ENCODE measurements around the gene EXOC3L1. TPM values are rescaled to one million over a fixed set of nuclear protein-coding genes. Genes with fewer than 3 reads are reported as not detected.
A peak's percentile ranks its signal among the peaks of the same experiment; 100 is the strongest.

The EXOC3L1 gene
- total RNA-seq, 6 donors from 2014 or later = 4.6 to 20.8 (median 10.8) TPM

DNA sequence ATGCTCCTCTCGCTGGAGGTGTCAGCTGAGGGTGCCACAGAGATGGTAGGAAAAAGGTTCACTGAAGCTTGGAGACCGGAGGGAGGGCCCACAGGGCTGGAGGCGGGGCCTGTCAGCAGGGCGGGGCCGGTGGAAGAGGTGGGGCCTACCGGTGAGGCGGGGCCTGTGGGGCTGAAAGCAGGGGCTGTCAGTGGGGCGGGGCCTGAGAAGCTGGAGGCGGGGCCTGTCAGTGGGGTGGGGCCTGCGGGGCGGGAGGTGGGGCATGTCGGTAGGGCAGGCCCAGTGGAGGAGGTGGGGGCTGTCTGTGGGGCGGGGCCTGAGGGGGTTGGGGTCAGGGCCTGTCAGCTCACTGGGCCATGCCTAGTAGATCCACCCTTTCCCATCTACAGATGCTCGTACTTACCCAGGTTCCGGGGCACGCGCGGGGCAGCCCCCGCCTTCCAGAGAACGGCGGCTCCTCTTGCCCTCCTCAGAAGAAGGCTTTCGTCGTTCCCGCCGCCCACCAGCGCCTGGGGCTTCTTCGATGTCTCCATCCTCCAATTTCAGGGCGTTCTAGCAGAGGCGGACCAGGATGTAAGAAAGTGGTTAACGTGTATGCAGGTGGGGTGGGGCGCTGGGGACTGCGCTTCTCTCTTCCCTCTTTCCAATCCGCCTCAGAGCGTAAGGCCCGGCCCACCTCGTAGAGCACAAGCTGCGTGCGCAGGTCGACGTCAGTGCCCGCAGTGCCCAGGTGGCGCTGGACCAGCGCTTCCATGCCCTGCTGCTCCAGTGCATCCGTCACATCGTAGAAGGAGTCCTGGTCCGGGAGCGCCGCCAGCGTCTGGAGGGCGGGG, 46.8 kb upstream of the EXOC3L1 start:
- DNase-seq = peak in 1 of 2 donors; percentile 91

GRCh38 chr16:67235816-67236562, 46.1 kb upstream of the EXOC3L1 start:
- Histone ChIP-seq H3K27ac (peak overlapping the region; percentile 14 to 56 (median 35)), H3K4me1 (peaks cover 16 to 36% (median 22%) of the 10 kb centered on the region in 4 donors), H3K36me3 (peaks cover 63 to 90% (median 81%) of the 10 kb centered on the region in 4 donors), H3K9me3 (no peaks in the 10 kb centered on the region), H3K4me3 (no peak overlapping the region), H3K27me3 (no peaks in the 10 kb centered on the region)
- no peak for DNase-seq
- WGBS, 2 donors = 82 to 89% methylated on average over 14 to 17 of the region's 17 CpGs
- no peak for ATAC-seq (ENCODE audit: low FRiP score in 2 of 2)
- TF ChIP-seq EP300 (IDR thresholded peaks at IDR 0.05) (no peak), POLR2A (IDR thresholded peaks at IDR 0.05) (no peak), POLR2AphosphoS5 (IDR thresholded peaks at IDR 0.05) (no peak), CTCF (IDR thresholded peaks at IDR 0.05) (no peak)

More for the DNA sequence above, 46.8 kb upstream of the EXOC3L1 start:
- TF ChIP-seq EP300 (IDR thresholded peaks at IDR 0.05) (no peak), POLR2A (IDR thresholded peaks at IDR 0.05) (no peak), CTCF (IDR thresholded peaks at IDR 0.05) (no peak), POLR2AphosphoS5 (IDR thresholded peaks at IDR 0.05) (no peak)
- WGBS, 2 donors = 89 to 92% methylated on average over 35 to 47 of the region's 50 CpGs
- Histone ChIP-seq H3K27me3 (no peaks in the 10 kb centered on the region), H3K9me3 (no peaks in the 10 kb centered on the region), H3K4me1 (peaks cover 23 to 43% (median 30%) of the 10 kb centered on the region in 4 donors), H3K36me3 (peaks cover 55 to 82% (median 73%) of the 10 kb centered on the region in 4 donors), H3K27ac (peak overlapping the region; percentile 14 to 56 (median 35)), H3K4me3 (no peak overlapping the region)
- peak in 1 of 2 donors; percentile 54 for ATAC-seq (ENCODE audit: low FRiP score in 2 of 2)

DNA sequence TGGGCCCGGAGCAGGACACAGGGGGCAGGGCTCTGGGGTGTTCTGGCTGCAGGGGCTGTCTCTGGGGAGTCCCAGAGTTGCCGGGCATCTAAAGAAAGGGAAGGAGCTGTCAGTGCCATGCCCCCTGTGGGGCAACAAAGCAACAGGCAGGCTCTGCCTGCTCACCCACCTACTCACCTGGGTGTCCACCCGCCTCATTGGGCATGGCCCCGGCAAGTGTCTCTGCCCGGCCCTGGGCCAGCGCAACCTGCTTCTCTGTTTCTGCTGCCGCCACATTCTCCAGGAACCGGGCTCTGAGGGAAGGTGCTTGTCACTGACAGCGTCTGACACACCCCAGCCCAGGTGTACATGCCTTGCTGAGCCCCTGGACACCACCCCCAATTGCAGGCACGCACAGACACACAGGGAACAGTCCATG, 44.3 kb upstream of the EXOC3L1 start:
- TF ChIP-seq POLR2A (IDR thresholded peaks at IDR 0.05) (no peak), EP300 (IDR thresholded peaks at IDR 0.05) (no peak), POLR2AphosphoS5 (IDR thresholded peaks at IDR 0.05) (no peak), CTCF (IDR thresholded peaks at IDR 0.05) (no peak)
- WGBS, 2 donors = 90 to 95% methylated on average over 2 to 10 of the region's 10 CpGs
- peak overlapping the region in 1 of 4 donors; percentile 30 for H3K27ac ChIP-seq
- no peaks in the 10 kb centered on the region for H3K27me3 ChIP-seq
- H3K4me1 ChIP-seq = peaks cover 0 to 18% (median 5%) of the 10 kb centered on the region in 4 donors
- H3K36me3 ChIP-seq = peaks cover 80 to 100% (median 97%) of the 10 kb centered on the region in 4 donors
- no peak for ATAC-seq (ENCODE audit: low FRiP score in 2 of 2)
- no peak overlapping the region for H3K4me3 ChIP-seq
- no peaks in the 10 kb centered on the region for H3K9me3 ChIP-seq
- DNase-seq = peak in 1 of 2 donors; percentile 50

GRCh38 chr16:67233596-67233995, 43.7 kb upstream of the EXOC3L1 start:
- 79 to 80% methylated on average over 7 of the region's 7 CpGs for WGBS, 2 donors
- H3K27ac ChIP-seq = no peak overlapping the region
- H3K36me3 ChIP-seq = peaks cover 80 to 100% (median 97%) of the 10 kb centered on the region in 4 donors
- H3K27me3 ChIP-seq = no peaks in the 10 kb centered on the region
- no peak overlapping the region for H3K4me3 ChIP-seq
- no peaks in the 10 kb centered on the region for H3K9me3 ChIP-seq
- no peak for TF ChIP-seq POLR2AphosphoS5 (IDR thresholded peaks at IDR 0.05)
- no peak for TF ChIP-seq EP300 (IDR thresholded peaks at IDR 0.05)
- no peak for TF ChIP-seq CTCF (IDR thresholded peaks at IDR 0.05)
- TF ChIP-seq POLR2A (IDR thresholded peaks at IDR 0.05) = no peak
- ATAC-seq (ENCODE audit: low FRiP score in 2 of 2) (no peak), DNase-seq (no peak)
- H3K4me1 ChIP-seq = peaks cover 0 to 12% (median 2%) of the 10 kb centered on the region in 4 donors
